ENCODE measurements around the gene UBE3B. TPM values are rescaled to one million over a fixed set of nuclear protein-coding genes. Genes with fewer than 3 reads are reported as not detected.

UBE3B gene
- total RNA-seq, 1 donor from 2014 or later, result 32.6 TPM

- FAIRE-seq (no peak), DNase-seq (ENCODE audit: low read depth) (no peak)
- peaks cover 3% of the 10 kb centered on the region for H3K36me3 ChIP-seq (ENCODE audit: control insufficient read depth, insufficient read depth, low read length)
- no peak for TF ChIP-seq CTCF (IDR thresholded peaks at IDR 0.05; ENCODE audit: insufficient read depth, low read length, severe bottlenecking)
- no peaks in the 10 kb centered on the region for H3K27me3 ChIP-seq (ENCODE audit: control insufficient read depth, insufficient read depth, low read length)
- H3K4me3 ChIP-seq (ENCODE audit: low read depth, low read length), result no peak overlapping the region
These were observed 2.3 kb upstream of the UBE3B start for GRCh38 chr12:109475121-109475520.

GRCh38 chr12:109475993-109476806 is 1.2 kb upstream of the UBE3B start:
- DNase-seq (ENCODE audit: low read depth) (peak; percentile 17), FAIRE-seq (no peak)
- no peak for TF ChIP-seq CTCF (IDR thresholded peaks at IDR 0.05; ENCODE audit: insufficient read depth, low read length, severe bottlenecking)
- Histone ChIP-seq H3K36me3 (ENCODE audit: control insufficient read depth, insufficient read depth, low read length) (peaks cover 3% of the 10 kb centered on the region), H3K4me3 (ENCODE audit: low read depth, low read length) (peak overlapping the region; percentile 62), H3K27me3 (ENCODE audit: control insufficient read depth, insufficient read depth, low read length) (no peaks in the 10 kb centered on the region)

DNA sequence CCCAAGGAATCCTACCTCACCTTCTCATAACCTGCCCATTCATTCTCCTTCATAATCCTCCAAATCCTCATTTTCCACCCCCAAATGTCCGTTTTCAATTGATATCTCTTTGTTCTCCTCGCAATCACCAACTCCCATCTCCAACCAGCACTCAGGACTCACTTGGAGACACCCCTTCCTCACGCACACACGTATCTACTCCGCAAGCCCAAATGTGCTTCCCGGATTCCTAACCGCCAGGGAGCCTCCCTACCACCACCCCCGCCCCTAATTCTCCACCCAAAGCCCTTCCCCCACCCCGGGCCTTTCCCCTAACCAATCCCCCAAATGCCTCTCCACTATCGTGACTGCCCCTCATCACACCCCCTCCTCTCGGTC is 638 bp upstream of the UBE3B start:
- no peak for FAIRE-seq
- no peak for TF ChIP-seq CTCF (IDR thresholded peaks at IDR 0.05; ENCODE audit: insufficient read depth, low read length, severe bottlenecking)
- Histone ChIP-seq H3K27me3 (ENCODE audit: control insufficient read depth, insufficient read depth, low read length) (no peaks in the 10 kb centered on the region), H3K36me3 (ENCODE audit: control insufficient read depth, insufficient read depth, low read length) (peaks cover 3% of the 10 kb centered on the region), H3K4me3 (ENCODE audit: low read depth, low read length) (peak overlapping the region; percentile 62)
- no peak for DNase-seq (ENCODE audit: low read depth)

DNA sequence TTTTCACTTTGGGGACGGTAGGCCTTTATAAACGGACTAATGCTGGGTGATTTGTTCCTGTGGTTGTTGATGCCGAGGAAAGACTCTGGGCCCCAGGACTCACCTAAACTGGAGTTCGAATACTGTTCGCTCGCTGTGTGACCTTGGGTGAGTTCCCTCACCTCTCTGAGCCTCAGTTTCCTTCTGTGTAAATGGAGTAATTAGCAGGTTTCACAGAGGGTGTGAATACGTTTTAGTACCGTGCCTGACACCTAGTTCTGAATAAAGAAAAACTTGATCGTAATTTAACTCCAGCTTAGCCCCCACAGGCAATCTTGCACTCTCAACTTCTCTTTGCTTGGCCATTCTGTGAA is 505 bp downstream of the UBE3B start:
- no peak for DNase-seq (ENCODE audit: low read depth)
- Histone ChIP-seq H3K36me3 (ENCODE audit: control insufficient read depth, insufficient read depth, low read length) (peaks cover 3% of the 10 kb centered on the region), H3K27me3 (ENCODE audit: control insufficient read depth, insufficient read depth, low read length) (no peaks in the 10 kb centered on the region), H3K4me3 (ENCODE audit: low read depth, low read length) (peak overlapping the region; percentile 62)
- no peak for TF ChIP-seq CTCF (IDR thresholded peaks at IDR 0.05; ENCODE audit: insufficient read depth, low read length, severe bottlenecking)
- no peak for FAIRE-seq

- DNase-seq (ENCODE audit: low read depth), result no peak
- H3K36me3 ChIP-seq (ENCODE audit: control insufficient read depth, insufficient read depth, low read length), result peaks cover 6% of the 10 kb centered on the region
- no peak for TF ChIP-seq CTCF (IDR thresholded peaks at IDR 0.05; ENCODE audit: insufficient read depth, low read length, severe bottlenecking)
- no peak for FAIRE-seq
- no peak overlapping the region for H3K4me3 ChIP-seq (ENCODE audit: low read depth, low read length)
- no peaks in the 10 kb centered on the region for H3K27me3 ChIP-seq (ENCODE audit: control insufficient read depth, insufficient read depth, low read length)
These were observed 2.3 kb downstream of the UBE3B start for GRCh38 chr12:109479761-109480160.

- no peak for DNase-seq (ENCODE audit: low read depth)
- peaks cover 9% of the 10 kb centered on the region for H3K36me3 ChIP-seq (ENCODE audit: control insufficient read depth, insufficient read depth, low read length)
- no peak for FAIRE-seq
- TF ChIP-seq CTCF (IDR thresholded peaks at IDR 0.05; ENCODE audit: insufficient read depth, low read length, severe bottlenecking), result no peak
- H3K27me3 ChIP-seq (ENCODE audit: control insufficient read depth, insufficient read depth, low read length), result no peaks in the 10 kb centered on the region
- H3K4me3 ChIP-seq (ENCODE audit: low read depth, low read length), result no peak overlapping the region
These were observed 2.9 kb downstream of the UBE3B start for GRCh38 chr12:109480356-109480755.

Measured in bronchial epithelial cell (primary cell).